HUES6 (cell line): Measurements from ENCODE around the gene RAD1.
"Not testable (repeated sequence)": the region's sequence is repeated elsewhere in the genome, so short reads cannot be mapped to it uniquely, and the experiment has no call there.

Source experiments
- H3K27ac ChIP-seq: 2 replicates; pipeline ENCODE4 v1.7.0; 2013; ENCODE audit warnings: low read depth, mild to moderate bottlenecking, low read length, inconsistent platforms
- H3K27me3 ChIP-seq: 2 replicates; pipeline ENCODE4 v1.6.1; 2013; ENCODE audit warnings: low read length; ENCODE audit not compliant: control insufficient read depth, insufficient read depth
- H3K36me3 ChIP-seq: 2 replicates; pipeline ENCODE4 v1.6.1; 2013; ENCODE audit warnings: low read length; ENCODE audit not compliant: control insufficient read depth, insufficient read depth
- H3K4me1 ChIP-seq: 2 replicates; pipeline ENCODE4 v1.6.1; 2013; ENCODE audit warnings: low read length; ENCODE audit not compliant: control insufficient read depth, insufficient read depth
- H3K4me3 ChIP-seq: 2 replicates; pipeline ENCODE4 v1.5.1; 2013; ENCODE audit warnings: low read depth, low read length
- H3K9ac ChIP-seq: one replicate; pipeline ENCODE4 v1.6.1; 2013; ENCODE audit warnings: mild to moderate bottlenecking, low read length
- H3K9me3 ChIP-seq: 2 replicates; pipeline ENCODE4 v1.6.1; 2013; ENCODE audit warnings: low read depth, low read length; ENCODE audit not compliant: control insufficient read depth, insufficient read depth

The RAD1 gene

GRCh38 chr5:34929720-34930461 lies 14.6 kb upstream of the RAD1 start:
- H3K4me1 ChIP-seq: peaks cover 14% of the 10 kb centered on the region
- no peaks in the 10 kb centered on the region for H3K27me3 ChIP-seq
- H3K9ac ChIP-seq: peak overlapping the region; percentile 73
- H3K27ac ChIP-seq: peak overlapping the region; percentile 8; the same call in 1 of the 2 replicates
- H3K36me3 ChIP-seq: peaks cover 30% of the 10 kb centered on the region
- no peaks in the 10 kb centered on the region for H3K9me3 ChIP-seq
- peak overlapping the region; percentile 70 for H3K4me3 ChIP-seq

- Histone ChIP-seq H3K4me1 (peaks cover 14% of the 10 kb centered on the region), H3K36me3 (peaks cover 36% of the 10 kb centered on the region), H3K4me3 (peak within 1 kb of the TSS; percentile 70), H3K9me3 (no peaks in the 10 kb centered on the region), H3K9ac (peak within 1 kb of the TSS; percentile 73), H3K27me3 (no peaks in the 10 kb centered on the region), H3K27ac (peak within 1 kb of the TSS; percentile 58; the same call in 1 of the 2 replicates)
Measured at GRCh38 chr5:34929134-34929719, 13.9 kb upstream of the RAD1 start, which contains the start of gene DNAJC21. Gene DNAJC21, plus strand, starts transcription at chr5:34929559. Its CDS starts 261 bp downstream, at chr5:34929820.

GRCh38 chr5:34928267-34928666 lies 13.0 kb upstream of the RAD1 start:
- Histone ChIP-seq H3K4me1 (peaks cover 22% of the 10 kb centered on the region), H3K36me3 (peaks cover 42% of the 10 kb centered on the region), H3K4me3 (no peak overlapping the region), H3K27me3 (no peaks in the 10 kb centered on the region), H3K27ac (no peak overlapping the region), H3K9ac (no peak overlapping the region), H3K9me3 (no peaks in the 10 kb centered on the region)

GRCh38 chr5:34927785-34928184 lies 12.5 kb upstream of the RAD1 start:
- H3K27ac ChIP-seq: no peak overlapping the region
- no peak overlapping the region for H3K9ac ChIP-seq
- peaks cover 46% of the 10 kb centered on the region for H3K36me3 ChIP-seq
- H3K4me1 ChIP-seq: peaks cover 22% of the 10 kb centered on the region
- no peaks in the 10 kb centered on the region for H3K27me3 ChIP-seq
- no peak overlapping the region for H3K4me3 ChIP-seq
- no peaks in the 10 kb centered on the region for H3K9me3 ChIP-seq

GRCh38 chr5:34926318-34926888 lies 11.1 kb upstream of the RAD1 start:
- H3K36me3 ChIP-seq: peaks cover 55% of the 10 kb centered on the region
- no peak overlapping the region for H3K4me3 ChIP-seq
- no peaks in the 10 kb centered on the region for H3K9me3 ChIP-seq
- H3K27me3 ChIP-seq: no peaks in the 10 kb centered on the region
- no peak overlapping the region for H3K27ac ChIP-seq
- H3K4me1 ChIP-seq: peaks cover 18% of the 10 kb centered on the region; the same call in 1 of the 2 replicates
- H3K9ac ChIP-seq: no peak overlapping the region

GRCh38 chr5:34924462-34924765 lies 9.1 kb upstream of the RAD1 start:
- Histone ChIP-seq H3K36me3 (peaks cover 75% of the 10 kb centered on the region), H3K9me3 (no peaks in the 10 kb centered on the region), H3K9ac (no peak overlapping the region), H3K27ac (peak overlapping the region; percentile 25; the same call in 1 of the 2 replicates), H3K4me1 (peaks cover 8% of the 10 kb centered on the region; the same call in 1 of the 2 replicates), H3K4me3 (no peak overlapping the region), H3K27me3 (no peaks in the 10 kb centered on the region)

- H3K27ac ChIP-seq: peak overlapping the region; percentile 62; the same call in 1 of the 2 replicates
- H3K9me3 ChIP-seq: no peaks in the 10 kb centered on the region
- H3K4me1 ChIP-seq: peaks cover 8% of the 10 kb centered on the region; the same call in 1 of the 2 replicates
- no peak overlapping the region for H3K4me3 ChIP-seq
- H3K36me3 ChIP-seq: peaks cover 80% of the 10 kb centered on the region
- no peaks in the 10 kb centered on the region for H3K27me3 ChIP-seq
- no peak overlapping the region for H3K9ac ChIP-seq
Measured at GRCh38 chr5:34923694-34924461, 8.6 kb upstream of the RAD1 start.

GRCh38 chr5:34923256-34923655 lies 8.0 kb upstream of the RAD1 start:
- H3K9me3 ChIP-seq, H3K4me1 ChIP-seq, H3K9ac ChIP-seq, H3K4me3 ChIP-seq, H3K27me3 ChIP-seq: not testable (repeated sequence)
- Histone ChIP-seq H3K36me3 (peaks cover 86% of the 10 kb centered on the region), H3K27ac (0 out of 2 replicates have a peak overlapping the region, but pooled peaks have one; percentile 62)

GRCh38 chr5:34919077-34919476 lies 3.8 kb upstream of the RAD1 start:
- Histone ChIP-seq H3K4me1 (peaks cover 14% of the 10 kb centered on the region; the same call in 1 of the 2 replicates), H3K27ac (no peak overlapping the region), H3K9me3 (no peaks in the 10 kb centered on the region), H3K9ac (no peak overlapping the region), H3K27me3 (no peaks in the 10 kb centered on the region), H3K36me3 (peaks cover 63% of the 10 kb centered on the region), H3K4me3 (no peak overlapping the region)

- no peak overlapping the region for H3K27ac ChIP-seq
- no peak overlapping the region for H3K9ac ChIP-seq
- no peak overlapping the region for H3K4me3 ChIP-seq
- H3K27me3 ChIP-seq: no peaks in the 10 kb centered on the region
- peaks cover 10% of the 10 kb centered on the region; the same call in 1 of the 2 replicates for H3K4me1 ChIP-seq
- H3K36me3 ChIP-seq: peaks cover 60% of the 10 kb centered on the region
- H3K9me3 ChIP-seq: no peaks in the 10 kb centered on the region
Measured at GRCh38 chr5:34918025-34918424, 2.7 kb upstream of the RAD1 start.
